IMR-90 (cell line): ENCODE data around the gene ALDH1A1. TPM values are rescaled to one million over a fixed set of nuclear protein-coding genes. Genes with fewer than 3 reads are reported as not detected.
A peak's percentile ranks its signal among the peaks of the same experiment; 100 is the strongest.

Experiments
- ATAC-seq: fragments of 200-7000 bp; cut with Tn5 transposase; 2 replicates; pipeline ENCODE4 v1.9.1; 2020; ENCODE audit warnings: low read depth, mild to moderate bottlenecking, moderate library complexity
- BruUV-seq: library from RNA; stranded (reverse); fragments of 400-500 nt; replicated peaks from 2 replicates; lab custom pipeline; 2021; lab: Mats Ljungman, UMichigan
- CTCF ChIA-PET: fragments of 300-600 bp; formaldehyde crosslinking; extraction: SDS; loops from one replicate; lab custom pipeline; 2021; ENCODE audit warnings: antibody characterized with exemption; lab: Yijun Ruan, JAX
- POLR2A ChIA-PET: fragments of 300-600 bp; sonication (Branson Sonifier 250); formaldehyde crosslinking; loops from one replicate; lab custom pipeline; 2022; ENCODE audit warnings: antibody characterized with exemption; ENCODE audit not compliant: unreplicated experiment; lab: Charles Lee
- DNase-seq: peaks from one replicate; pipeline ENCODE4 v3.0.0; 2013
- H2AFZ ChIP-seq: replicated peaks from 2 replicates; pipeline ENCODE3; 2013; ENCODE audit warnings: low read length, mild to moderate bottlenecking; ENCODE audit not compliant: poor library complexity
- H2AK5ac ChIP-seq: 2 replicates; pipeline ENCODE4 v1.6.1; 2013; ENCODE audit warnings: low read depth, low read length, inconsistent platforms
- H2AK9ac ChIP-seq: replicated peaks from 2 replicates; pipeline ENCODE3; 2013; ENCODE audit warnings: mild to moderate bottlenecking, low read depth, low read length, moderate library complexity; ENCODE audit not compliant: poor library complexity
- H2BK120ac ChIP-seq: 2 replicates; pipeline ENCODE4 v1.6.1; 2013; ENCODE audit warnings: low read depth, low read length, inconsistent platforms
- H2BK15ac ChIP-seq: 3 replicates; pipeline ENCODE4 v1.6.1; 2013; ENCODE audit warnings: low read depth, low read length, inconsistent platforms
- H2BK20ac ChIP-seq: 2 replicates; pipeline ENCODE4 v1.6.1; 2013; ENCODE audit warnings: low read depth, mild to moderate bottlenecking, inconsistent platforms, low read length, moderate library complexity
- H2BK5ac ChIP-seq: 2 replicates; pipeline ENCODE4 v1.6.1; 2013; ENCODE audit warnings: mild to moderate bottlenecking, low read depth, low read length, inconsistent platforms; ENCODE audit not compliant: poor library complexity, severe bottlenecking
- H3K14ac ChIP-seq: replicated peaks from 2 replicates; pipeline ENCODE4 v1.6.1; 2013; ENCODE audit warnings: low read depth, low read length, inconsistent platforms
- H3K18ac ChIP-seq: 2 replicates; pipeline ENCODE4 v1.6.1; 2013; ENCODE audit warnings: low read depth, low read length, control low read depth
- H3K23ac ChIP-seq: 2 replicates; pipeline ENCODE4 v1.6.1; 2013; ENCODE audit warnings: low read depth, low read length, inconsistent platforms
- H3K27ac ChIP-seq: 2 replicates; pipeline ENCODE4 v1.5.1; 2013; ENCODE audit warnings: mild to moderate bottlenecking, control low read depth, low read length; ENCODE audit not compliant: insufficient read depth
- H3K27me3 ChIP-seq: 2 replicates; pipeline ENCODE4 v1.6.1; 2013; ENCODE audit warnings: low read length; ENCODE audit not compliant: control insufficient read depth, insufficient read depth
- H3K36me3 ChIP-seq: 2 replicates; pipeline ENCODE4 v1.6.1; 2013; ENCODE audit warnings: low read length, mixed read lengths; ENCODE audit not compliant: control insufficient read depth, insufficient read depth
- H3K4ac ChIP-seq: 2 replicates; pipeline ENCODE4 v1.6.1; 2013; ENCODE audit warnings: low read depth, low read length, inconsistent platforms
- H3K4me1 ChIP-seq: 2 replicates; pipeline ENCODE4 v1.6.1; 2013; ENCODE audit warnings: low read length, mixed read lengths; ENCODE audit not compliant: control insufficient read depth, insufficient read depth
- H3K4me2 ChIP-seq: 2 replicates; pipeline ENCODE4 v1.6.1; 2013; ENCODE audit warnings: low read depth, mild to moderate bottlenecking, control low read depth, low read length, moderate library complexity
- H3K4me3 ChIP-seq: 2 replicates; pipeline ENCODE4 v1.5.1; 2013; ENCODE audit warnings: low read depth, mild to moderate bottlenecking, control low read depth, low read length, moderate library complexity; ENCODE audit not compliant: insufficient read depth
- H3K56ac ChIP-seq: 2 replicates; pipeline ENCODE4 v1.6.1; 2013; ENCODE audit warnings: low read length, inconsistent platforms; ENCODE audit not compliant: insufficient read depth; ENCODE audit errors: extremely low read depth
- H3K79me1 ChIP-seq, 2 experiments: 2 replicates each; pipeline ENCODE4 v1.6.1; 2013; ENCODE audit warnings: low read length in 2 of 2, inconsistent platforms in 1 of 2, low read depth in 1 of 2
- H3K9ac ChIP-seq: 2 replicates; pipeline ENCODE4 v1.6.1; 2013; ENCODE audit warnings: low read depth, low read length, control low read depth
- H3K9me1 ChIP-seq: 2 replicates; pipeline ENCODE4 v1.6.1; 2013; ENCODE audit warnings: low read length, inconsistent platforms; ENCODE audit not compliant: insufficient read depth
- H3K9me3 ChIP-seq: 2 replicates; pipeline ENCODE4 v1.6.1; 2013; ENCODE audit warnings: low read length; ENCODE audit not compliant: control insufficient read depth, insufficient read depth
- H4K20me1 ChIP-seq: 2 replicates; pipeline ENCODE4 v1.6.1; 2013; ENCODE audit warnings: low read length, inconsistent platforms; ENCODE audit not compliant: insufficient read depth
- H4K5ac ChIP-seq: 2 replicates; pipeline ENCODE4 v1.6.1; 2013; ENCODE audit warnings: mild to moderate bottlenecking, low read depth, low read length, control low read depth
- H4K8ac ChIP-seq, 2 experiments: 2 replicates each; pipeline ENCODE4 v1.6.1; 2013; ENCODE audit warnings: low read depth in 2 of 2, low read length in 2 of 2, control low read depth in 1 of 2, inconsistent platforms in 1 of 2
- H4K91ac ChIP-seq: 2 replicates; pipeline ENCODE4 v1.6.1; 2013; ENCODE audit warnings: low read depth, low read length, inconsistent platforms; ENCODE audit not compliant: insufficient read depth
- MAFK ChIP-seq: IDR thresholded peaks from 2 replicates; pipeline ENCODE4 v1.6.1; 2012; ENCODE audit warnings: low read depth, low read length, improper control_type of control experiment
- SMC3 ChIP-seq: fragments of 150-350 bp; IDR thresholded peaks from 2 replicates; pipeline ENCODE4 v1.6.1; 2016; ENCODE audit warnings: low read depth, mild to moderate bottlenecking, antibody characterized with exemption, low read length, moderate library complexity
- WGBS, 2 experiments: methylation state at CpG; one replicate each; pipeline versions ENCODE4 v1.1.5 to v1.1.7; 2013; ENCODE audit warnings: missing lambda C conversion rate in 2 of 2; ENCODE audit not compliant: insufficient read length in 1 of 2; ENCODE audit errors: extremely low coverage in 2 of 2; 5-methylcytosine and 5-hydroxymethylcytosine counted together
- dilution Hi-C: fragments of 300-500 bp; cut with HindIII; formaldehyde crosslinking; loops from one replicate; pipeline ENCODE4 v1.14.3; 2018; ENCODE audit warnings: low sequenced_read_pairs; ENCODE audit not compliant: unreplicated experiment
- in situ Hi-C: fragments of 300-500 bp; cut with MboI; formaldehyde crosslinking; loops from 3 replicates; pipeline ENCODE4 v1.14.3; 2019; ENCODE audit warnings: low sequenced_read_pairs, inconsistent platforms, mixed read lengths
- intact Hi-C: fragments of 100-400 bp; cut with micrococcal nuclease; formaldehyde crosslinking; loops from 2 replicates; pipeline ENCODE4 v1.10.0; 2022
- polyA plus RNA-seq, 3 experiments: library from polyadenylated mRNA; depleted of rRNA; stranded (reverse); fragments of >200 nt; gene quantifications; 2 replicates each; pipeline ENCODE4 v1.2.3, GENCODE V29; 2012; ENCODE audit warnings: low replicate concordance in 1 of 3
- total RNA-seq: library from RNA; depleted of rRNA; stranded (reverse); fragments of >200 nt; gene quantifications from 2 replicates; pipeline ENCODE4 v1.2.3, GENCODE V29; 2012

ALDH1A1 gene
- total and polyA plus RNA-seq, 2 of the 4 experiments (the other 2 are of a cell fraction) = not detected

GRCh38 chr9:72924154-72924790 lies 28.6 kb downstream of the ALDH1A1 start:
- no peak overlapping the region for H3K23ac ChIP-seq
- H2BK5ac ChIP-seq = no peak overlapping the region
- WGBS, 2 experiments = no CpG with 5 or more reads among the region's 1 CpG
- TF ChIP-seq SMC3 (no peak), MAFK (peak; percentile 50)
- H3K27ac ChIP-seq = no peak overlapping the region
- ChIA-PET POLR2A (no interaction called here), CTCF (no interaction called here)
- no peak overlapping the region for H4K8ac ChIP-seq
- ATAC-seq (no peak), DNase-seq (no peak)
- dilution Hi-C loops (no loop called here), in situ Hi-C loops (no loop called here), intact Hi-C loops (loop anchor here (5.0 kb wide), 1 partner anchor 1568 kb away; no protein-coding TSS in a partner anchor)
- H2BK20ac ChIP-seq = no peak overlapping the region
- no peak overlapping the region for H4K5ac ChIP-seq
- no peaks in the 10 kb centered on the region for H3K9me1 ChIP-seq
- H3K4me3 ChIP-seq = no peak overlapping the region
- H4K91ac ChIP-seq = no peak overlapping the region
- no TSS peak for BruUV-seq
- H3K18ac ChIP-seq = no peak overlapping the region
- H3K9me3 ChIP-seq = no peaks in the 10 kb centered on the region
- no peak overlapping the region for H3K14ac ChIP-seq
- H3K4me1 ChIP-seq = no peaks in the 10 kb centered on the region
- no peaks in the 10 kb centered on the region for H3K27me3 ChIP-seq
- H3K4me2 ChIP-seq = no peak overlapping the region
- no peak overlapping the region for H3K4ac ChIP-seq
- H2AFZ ChIP-seq = no peak overlapping the region
- H3K79me1 ChIP-seq = no peaks in the 10 kb centered on the region
- H2AK9ac ChIP-seq = no peak overlapping the region
- H4K20me1 ChIP-seq = no peaks in the 10 kb centered on the region
- H2BK120ac ChIP-seq = no peak overlapping the region
- no peaks in the 10 kb centered on the region for H3K36me3 ChIP-seq
- no peak overlapping the region for H2AK5ac ChIP-seq
- H3K9ac ChIP-seq = no peak overlapping the region
- no peak overlapping the region for H2BK15ac ChIP-seq
- no peak overlapping the region for H3K56ac ChIP-seq
